Natural killer cell treated with Interleukin-12 subunit alpha and Interleukin-12 subunit beta and Interleukin-15 and Interleukin-18, amount 100 ng/mL, for 72 hours (primary cell): ENCODE measurements around the gene ANKDD1A. TPM values are rescaled to one million over a fixed set of nuclear protein-coding genes. Genes with fewer than 3 reads are reported as not detected.

Source experiments
- ATAC-seq, 2 donors: fragments of 150-1000 bp; cut with Tn5 transposase in 1 of 2; sonication (Bioruptor Pico), chemical (Tn5 transposase) in 1 of 2; 2 replicates each; pipeline ENCODE4 v1.10.0; 2021
- DNase-seq: peaks from one replicate; pipeline ENCODE4 v3.0.0; 2022; ENCODE audit warnings: low spot score
- H3K27ac Mint-ChIP-seq, 2 donors: 1 replicate in 1 of 2; 2 replicates in 1 of 2; pipeline ENCODE4 v1.8.0; 2022; ENCODE audit warnings: mixed read lengths in 2 of 2, mild to moderate bottlenecking in 1 of 2, moderate library complexity in 1 of 2
- H3K27me3 Mint-ChIP-seq, 2 donors: 1 replicate in 1 of 2; 2 replicates in 1 of 2; pipeline ENCODE4 v1.8.0; 2022; ENCODE audit warnings: mixed read lengths in 2 of 2
- H3K36me3 Mint-ChIP-seq: one replicate; pipeline ENCODE4 v1.8.0; 2022; ENCODE audit warnings: mixed read lengths
- H3K4me1 Mint-ChIP-seq, 2 donors: 1 replicate in 1 of 2; 2 replicates in 1 of 2; pipeline ENCODE4 v1.8.0; 2022; ENCODE audit warnings: low read depth in 2 of 2, mixed read lengths in 2 of 2, mild to moderate bottlenecking in 1 of 2
- H3K4me3 Mint-ChIP-seq: one replicate; pipeline ENCODE4 v1.8.0; 2022; ENCODE audit warnings: mixed read lengths
- H3K9me3 Mint-ChIP-seq: 2 replicates; pipeline ENCODE4 v1.8.0; 2022; ENCODE audit warnings: mixed read lengths
- total RNA-seq, 2 donors: library from RNA; stranded (reverse); gene quantifications; one replicate each; pipeline ENCODE4 v1.2.3, GENCODE V29; 2022

Gene ANKDD1A
- total RNA-seq, 2 donors from 2014 or later = 3.1 to 5.0 TPM

DNA sequence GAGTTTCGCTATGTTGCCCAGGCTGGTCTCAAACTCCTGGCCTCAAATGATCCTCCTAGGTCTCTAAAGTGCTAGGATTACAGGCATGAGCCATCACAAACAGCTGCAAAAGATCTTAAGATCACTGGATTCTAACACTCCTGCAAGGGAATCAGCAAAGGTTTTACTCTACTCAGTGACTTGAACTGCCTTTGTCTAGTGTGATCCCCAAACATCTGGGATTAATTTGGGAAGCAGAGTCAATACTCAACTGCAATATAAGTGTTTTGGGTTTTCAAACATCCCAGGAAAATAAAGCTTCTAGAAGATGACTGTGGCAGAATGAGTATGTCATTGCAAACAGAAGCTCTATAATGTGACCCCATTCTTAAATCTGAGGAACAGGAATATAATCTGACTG is 70.8 kb downstream of the ANKDD1A start:
- Mint-ChIP-seq H3K27me3 (no peaks in the 10 kb centered on the region), H3K4me1 (peaks cover 11 to 15% of the 10 kb centered on the region in 2 donors), H3K36me3 (peaks cover 11% of the 10 kb centered on the region), H3K4me3 (no peak overlapping the region), H3K27ac (no peak overlapping the region), H3K9me3 (no peaks in the 10 kb centered on the region)
- DNase-seq = no peak
- no peak for ATAC-seq

DNA sequence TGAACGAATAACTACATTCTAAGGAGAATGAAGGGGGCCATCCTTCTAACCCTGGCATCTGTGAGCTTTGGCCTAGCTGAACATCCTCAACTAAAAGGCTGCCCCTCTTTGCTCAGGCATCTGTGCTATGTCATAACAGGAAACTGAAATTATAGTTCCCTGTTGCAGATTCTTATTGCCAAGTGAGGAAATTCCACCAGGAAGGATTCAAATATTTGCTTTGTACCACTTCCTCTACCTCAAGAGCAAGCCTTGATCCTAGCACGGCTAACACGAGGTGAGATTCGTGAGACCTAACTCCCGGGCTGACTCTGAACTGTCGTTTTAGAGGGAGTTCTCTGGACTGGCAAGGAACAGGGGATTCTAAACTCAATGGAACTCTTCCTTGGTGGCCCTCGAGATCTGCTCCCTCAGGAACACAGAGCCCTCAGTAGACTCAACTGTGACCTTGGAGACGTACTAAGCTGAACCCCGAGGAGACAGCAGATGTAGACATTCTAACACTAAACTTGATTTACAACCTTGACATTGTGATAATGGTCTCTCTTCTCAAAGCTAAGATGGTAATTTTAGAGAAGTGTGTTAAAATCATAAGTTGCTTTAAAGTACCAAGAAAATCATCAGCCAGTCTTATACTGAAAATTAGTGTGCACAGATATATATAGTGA is 73.8 kb downstream of the ANKDD1A start:
- H3K27ac Mint-ChIP-seq = peak overlapping the region in 1 of 2 donors; percentile 12
- peaks cover 5% of the 10 kb centered on the region for H3K36me3 Mint-ChIP-seq
- ATAC-seq = no peak
- no peak overlapping the region for H3K4me3 Mint-ChIP-seq
- no peaks in the 10 kb centered on the region for H3K27me3 Mint-ChIP-seq
- no peak for DNase-seq
- peaks cover 30 to 36% of the 10 kb centered on the region in 2 donors for H3K4me1 Mint-ChIP-seq
- H3K9me3 Mint-ChIP-seq = no peaks in the 10 kb centered on the region

DNA sequence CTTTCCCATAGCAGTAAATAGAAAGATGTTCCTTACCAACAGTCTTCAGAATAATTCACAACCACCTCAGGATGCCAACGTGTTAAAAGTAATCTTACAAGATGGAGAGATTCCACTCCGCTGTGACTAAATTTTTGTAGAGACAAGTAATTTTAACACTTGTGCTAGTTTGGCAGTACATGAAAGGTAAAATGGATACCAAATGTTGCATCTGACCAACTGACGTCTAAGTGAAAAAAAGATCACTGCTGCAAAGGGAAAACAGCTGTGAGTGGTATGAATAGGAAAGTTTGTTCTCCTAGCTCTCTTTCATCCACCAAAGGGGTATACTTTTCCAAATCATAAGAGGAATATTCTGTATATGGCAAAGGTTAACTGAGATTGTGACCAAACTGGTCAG is 75.4 kb downstream of the ANKDD1A start:
- Mint-ChIP-seq H3K9me3 (no peaks in the 10 kb centered on the region), H3K27me3 (no peaks in the 10 kb centered on the region), H3K36me3 (peaks cover 5% of the 10 kb centered on the region), H3K4me1 (peaks cover 34 to 40% of the 10 kb centered on the region in 2 donors), H3K4me3 (no peak overlapping the region), H3K27ac (no peak overlapping the region)
- ATAC-seq (no peak), DNase-seq (no peak)

DNA sequence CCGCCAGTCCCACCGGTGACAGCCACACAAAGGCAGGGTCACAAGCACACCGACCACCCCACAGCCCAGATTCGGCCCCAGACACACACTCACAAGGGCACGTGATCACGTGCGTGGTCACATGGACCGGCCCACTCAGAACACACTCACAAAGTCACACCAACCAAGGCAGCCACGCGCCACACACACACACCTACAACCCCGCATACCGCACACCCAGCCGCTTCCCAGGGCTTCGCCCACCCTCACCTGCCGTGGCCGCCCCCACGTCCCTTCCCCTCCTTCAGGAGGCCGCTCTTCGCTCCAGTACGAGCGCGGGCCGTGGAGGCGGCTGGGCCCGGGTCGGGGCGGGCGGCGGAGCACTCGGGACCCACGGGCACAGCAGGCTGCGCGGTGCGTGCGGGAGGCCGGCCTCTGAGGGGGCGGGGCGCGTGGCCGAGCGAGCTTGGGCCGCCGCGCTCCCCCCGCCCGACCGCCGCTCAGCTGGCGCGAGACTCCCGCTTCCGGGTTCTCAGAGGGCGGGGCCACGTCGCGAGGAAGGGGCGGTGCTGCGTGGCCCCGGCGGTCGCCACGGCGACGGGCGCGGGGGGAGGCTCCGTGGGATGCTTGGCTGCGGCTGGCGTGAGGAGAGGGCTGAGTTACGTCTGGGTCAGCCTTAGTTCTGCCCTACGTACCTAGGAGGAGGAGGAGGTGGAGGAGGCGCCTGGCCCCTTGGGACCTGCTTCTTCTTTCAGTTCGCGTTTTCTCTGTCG is 77.9 kb downstream of the ANKDD1A start, which contains the start of gene SPG21:
Gene SPG21, minus strand, starts transcription at position 499 of the 752 bp plus-strand sequence. CDS start 6,345 bp downstream, outside the sequence.
- Mint-ChIP-seq H3K27ac (peak within 1 kb of the TSS; percentile 72 to 97), H3K4me3 (peak within 1 kb of the TSS; percentile 100), H3K27me3 (no peaks in the 10 kb centered on the region), H3K4me1 (peaks cover 33 to 45% of the 10 kb centered on the region in 2 donors), H3K36me3 (peaks cover 5% of the 10 kb centered on the region), H3K9me3 (no peaks in the 10 kb centered on the region)
- DNase-seq = peak; percentile 96
- peak; percentile 98 to 99 for ATAC-seq

DNA sequence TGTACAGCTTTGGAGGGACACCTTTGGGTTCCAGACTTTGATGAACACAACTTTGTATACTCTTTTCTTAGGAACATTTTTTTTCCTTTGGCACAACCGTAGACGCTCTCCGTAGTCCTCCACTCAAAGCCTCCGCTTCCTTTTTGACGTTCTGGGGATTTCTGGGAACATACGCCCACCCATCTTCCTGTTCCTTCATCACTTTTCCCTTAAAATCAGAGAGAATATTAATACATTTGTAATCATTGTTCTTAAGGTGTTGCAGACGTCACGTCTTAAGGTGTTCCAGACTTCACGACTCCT is 78.4 kb downstream of the ANKDD1A start:
- Mint-ChIP-seq H3K4me1 (peaks cover 32 to 43% of the 10 kb centered on the region in 2 donors), H3K36me3 (peaks cover 5% of the 10 kb centered on the region), H3K4me3 (peak overlapping the region; percentile 100)

DNA sequence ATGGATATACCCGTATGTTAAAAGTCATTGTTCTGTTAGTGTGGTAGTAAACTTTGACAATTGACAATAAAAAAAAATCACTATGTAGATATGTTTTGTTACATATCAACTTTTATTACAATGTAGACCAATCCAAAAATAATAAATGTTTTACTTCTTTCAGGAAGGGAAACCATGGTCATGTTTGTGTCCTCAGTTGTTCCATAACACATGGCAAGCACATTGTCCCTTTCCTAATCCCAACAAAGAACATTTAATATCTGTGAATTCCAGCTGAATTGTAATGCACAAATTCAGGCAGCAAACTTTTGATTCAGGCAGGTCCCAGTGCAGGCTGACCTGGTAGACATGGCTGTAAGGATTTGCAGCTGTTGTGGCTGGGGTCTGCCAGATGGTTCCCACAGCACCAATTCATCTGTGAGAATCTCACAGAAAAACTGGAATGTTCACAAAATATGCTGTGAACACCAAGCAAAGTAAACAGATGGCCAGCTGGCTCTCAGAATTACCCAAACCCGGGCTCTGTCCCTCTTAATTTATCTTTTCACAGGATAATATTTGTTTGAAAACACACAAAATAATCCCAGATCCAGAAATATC is 79.9 kb downstream of the ANKDD1A start:
- Mint-ChIP-seq H3K4me1 (peaks cover 27 to 37% of the 10 kb centered on the region in 2 donors), H3K9me3 (no peaks in the 10 kb centered on the region), H3K27me3 (no peaks in the 10 kb centered on the region), H3K27ac (no peak overlapping the region), H3K36me3 (peaks cover 5% of the 10 kb centered on the region), H3K4me3 (no peak overlapping the region)
- ATAC-seq (no peak), DNase-seq (no peak)

More for the DNA sequence above, 78.4 kb downstream of the ANKDD1A start:
- H3K27me3 Mint-ChIP-seq = no peaks in the 10 kb centered on the region
- DNase-seq = no peak
- peak overlapping the region; percentile 72 to 97 for H3K27ac Mint-ChIP-seq
- no peak for ATAC-seq
- H3K9me3 Mint-ChIP-seq = no peaks in the 10 kb centered on the region

DNA sequence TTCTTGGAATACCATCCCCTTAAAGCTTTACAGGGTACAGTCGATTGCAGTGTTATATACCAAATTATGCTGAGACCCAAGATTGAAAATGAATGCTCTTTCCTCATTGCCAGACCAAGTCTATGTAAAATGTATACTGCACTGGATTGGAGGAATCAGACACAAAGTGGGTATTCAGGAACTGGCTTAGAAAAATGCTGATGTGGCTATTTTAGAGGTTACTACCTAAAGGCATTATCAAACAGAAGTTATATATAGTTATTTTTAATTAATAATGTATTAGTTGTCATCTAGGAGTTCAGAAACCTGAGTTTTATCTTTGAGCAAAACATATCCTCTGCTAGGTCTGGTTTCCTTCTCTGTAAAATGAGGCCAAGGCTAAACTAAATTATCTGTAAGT is 81.6 kb downstream of the ANKDD1A start:
- Mint-ChIP-seq H3K4me1 (peaks cover 22 to 27% of the 10 kb centered on the region in 2 donors), H3K4me3 (peak overlapping the region; percentile 47), H3K36me3 (peaks cover 5% of the 10 kb centered on the region), H3K27ac (no peak overlapping the region), H3K27me3 (no peaks in the 10 kb centered on the region), H3K9me3 (no peaks in the 10 kb centered on the region)
- DNase-seq (no peak), ATAC-seq (no peak)

DNA sequence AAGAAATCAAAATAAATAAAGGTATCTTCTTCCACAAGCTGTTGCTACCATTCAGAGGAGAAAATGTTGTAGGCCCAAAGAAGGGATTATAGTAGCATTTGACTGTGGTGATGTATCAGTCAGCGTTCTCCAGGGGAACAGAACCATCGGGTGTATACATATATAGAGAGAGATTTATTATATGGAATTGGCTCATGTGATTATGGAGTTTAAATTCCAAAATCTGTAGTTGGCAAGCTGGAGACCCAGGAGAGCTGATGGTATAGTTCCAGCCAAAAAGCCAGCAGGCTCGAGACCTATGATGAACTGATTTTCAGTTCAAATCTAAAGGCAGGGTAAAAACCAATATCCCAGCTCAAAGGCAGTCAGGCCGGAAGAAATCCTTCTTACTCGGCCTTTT is 85.4 kb downstream of the ANKDD1A start:
- Mint-ChIP-seq H3K36me3 (no peaks in the 10 kb centered on the region), H3K27me3 (no peaks in the 10 kb centered on the region), H3K9me3 (no peaks in the 10 kb centered on the region), H3K4me1 (peaks cover 4 to 5% of the 10 kb centered on the region in 2 donors), H3K4me3 (no peak overlapping the region), H3K27ac (no peak overlapping the region)
- no peak for ATAC-seq
- no peak for DNase-seq

DNA sequence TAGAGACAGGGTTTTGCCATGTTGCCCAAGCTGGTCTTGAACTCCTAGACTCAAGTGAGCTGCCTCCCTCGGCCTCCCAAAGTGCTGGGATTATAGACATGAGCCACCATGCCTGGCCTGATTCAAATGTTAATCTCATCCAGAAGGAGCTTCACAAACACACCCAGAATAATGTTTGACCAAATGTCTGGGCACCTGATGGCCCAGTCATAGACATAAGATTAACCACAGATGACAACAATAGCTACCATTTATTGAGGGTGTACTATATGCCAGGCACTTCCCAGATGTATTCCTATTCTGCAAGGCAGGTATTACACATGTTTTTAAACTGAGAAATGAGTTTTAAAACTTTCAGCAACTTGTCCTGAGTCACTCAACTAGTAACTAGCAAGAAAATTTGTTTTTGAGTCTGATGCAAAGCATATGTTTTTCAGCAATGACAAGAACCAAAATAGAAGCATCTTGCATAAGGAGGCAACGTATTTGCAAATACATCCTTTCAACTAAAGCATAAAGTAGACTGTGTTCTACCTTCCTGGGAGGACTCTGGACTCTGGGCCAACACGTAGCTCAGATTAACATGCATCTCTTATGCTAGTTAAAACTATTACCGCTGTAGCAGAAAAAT is 86.2 kb downstream of the ANKDD1A start:
- Mint-ChIP-seq H3K4me1 (peaks cover 4% of the 10 kb centered on the region in 2 donors), H3K36me3 (no peaks in the 10 kb centered on the region), H3K4me3 (no peak overlapping the region), H3K27ac (no peak overlapping the region), H3K27me3 (no peaks in the 10 kb centered on the region), H3K9me3 (no peaks in the 10 kb centered on the region)
- DNase-seq (no peak), ATAC-seq (no peak)

DNA sequence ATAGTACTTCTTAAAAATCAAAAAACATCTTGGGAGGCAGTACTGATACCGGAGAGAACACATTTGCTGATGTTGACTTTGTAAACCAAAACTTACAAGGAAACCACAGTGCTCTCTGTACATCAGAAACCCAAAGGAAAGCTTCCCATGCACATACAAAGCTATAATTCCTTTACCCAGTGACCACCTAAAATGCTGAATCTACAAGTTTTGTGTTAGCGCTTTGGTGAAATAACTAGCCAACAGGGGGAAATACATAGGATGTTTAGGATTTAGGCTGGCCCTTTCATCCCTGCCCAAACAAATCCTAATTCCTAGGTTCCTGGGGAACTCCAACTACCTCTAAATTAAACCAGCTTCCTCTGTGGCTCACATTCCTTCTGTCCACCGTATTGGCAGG is 93.3 kb downstream of the ANKDD1A start:
- ATAC-seq (no peak), DNase-seq (no peak)
- no peaks in the 10 kb centered on the region for H3K36me3 Mint-ChIP-seq
- no peaks in the 10 kb centered on the region for H3K27me3 Mint-ChIP-seq
- H3K4me1 Mint-ChIP-seq = no peaks in the 10 kb centered on the region
- H3K27ac Mint-ChIP-seq = no peak overlapping the region
- no peak overlapping the region for H3K4me3 Mint-ChIP-seq
- no peaks in the 10 kb centered on the region for H3K9me3 Mint-ChIP-seq

DNA sequence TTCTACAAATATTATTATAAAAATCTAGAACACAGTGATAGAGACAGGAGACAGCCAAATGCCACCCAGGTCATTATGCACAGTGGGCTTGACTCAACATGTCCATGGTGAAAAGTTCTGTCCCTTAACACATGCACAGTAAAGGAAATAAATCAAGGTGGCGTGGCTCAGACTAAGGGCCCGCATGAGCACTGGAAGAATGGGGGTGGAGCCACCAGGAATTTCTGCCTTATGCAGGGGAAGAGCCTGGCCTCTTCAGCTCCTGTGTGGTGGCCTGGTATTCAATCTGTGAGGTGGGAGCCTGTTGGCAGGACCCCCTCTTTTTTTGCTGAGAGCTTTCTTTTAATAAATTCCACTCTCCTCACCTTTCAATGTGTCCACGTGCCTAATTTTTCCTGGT is 95.2 kb downstream of the ANKDD1A start:
- Mint-ChIP-seq H3K9me3 (no peaks in the 10 kb centered on the region), H3K27me3 (no peaks in the 10 kb centered on the region), H3K4me3 (no peak overlapping the region), H3K27ac (no peak overlapping the region), H3K36me3 (no peaks in the 10 kb centered on the region), H3K4me1 (no peaks in the 10 kb centered on the region)
- DNase-seq (no peak), ATAC-seq (no peak)
